Activated CD8-positive, alpha-beta memory T cell treated with anti-CD3 and anti-CD28 coated beads, Interleukin-2, amount 10 ng/mL, durations not matched to agents 7 days and 5 days (primary cell): ENCODE data around the gene DCHS1. TPM values are rescaled to one million over a fixed set of nuclear protein-coding genes. Genes with fewer than 3 reads are reported as not detected.

Experiments
- ATAC-seq: fragments of 150-1000 bp; cut with Tn5 transposase; one replicate; pipeline ENCODE4 v1.10.0; 2021; ENCODE audit warnings: moderate library complexity
- CTCF ChIA-PET: fragments of 350-600 bp; sonication (Branson Sonifier 250); formaldehyde crosslinking; loops from one replicate; lab custom pipeline; 2021; ENCODE audit warnings: antibody characterized with exemption; lab: Charles Lee
- DNase-seq: peaks from one replicate; pipeline ENCODE4 v3.0.0-alpha.2; 2020
- H3K27ac Mint-ChIP-seq: one replicate; pipeline ENCODE4 v1.8.0; 2021; ENCODE audit warnings: mild to moderate bottlenecking, mixed read lengths
- H3K27me3 Mint-ChIP-seq: one replicate; pipeline ENCODE4 v1.8.0; 2021; ENCODE audit warnings: mixed read lengths
- H3K36me3 Mint-ChIP-seq: one replicate; pipeline ENCODE4 v1.8.0; 2021; ENCODE audit warnings: mild to moderate bottlenecking, mixed read lengths
- H3K4me1 Mint-ChIP-seq: one replicate; pipeline ENCODE4 v1.8.0; 2021; ENCODE audit warnings: mixed read lengths
- H3K4me3 Mint-ChIP-seq: one replicate; pipeline ENCODE4 v1.8.0; 2021; ENCODE audit warnings: mild to moderate bottlenecking, moderate library complexity, mixed read lengths
- H3K9me3 Mint-ChIP-seq: one replicate; pipeline ENCODE4 v1.8.0; 2022; ENCODE audit warnings: low read depth, mixed read lengths
- total RNA-seq, 2 experiments: library from RNA; stranded (reverse); gene quantifications; one replicate each; pipeline ENCODE4 v1.2.3, GENCODE V29; 2021

Gene DCHS1
- total RNA-seq, 2 experiments from 2014 or later: 0.14 to 0.32 TPM

GRCh38 chr11:6682936-6683861 lies 27.6 kb upstream of the DCHS1 start, which contains the start of gene MRPL17:
MRPL17 (minus strand) TSS chr11:6683340; CDS start chr11:6683296, 44 bp downstream.
- Mint-ChIP-seq H3K27me3 (no peaks in the 10 kb centered on the region), H3K4me1 (peaks cover 20% of the 10 kb centered on the region), H3K36me3 (peaks cover 28% of the 10 kb centered on the region), H3K9me3 (no peaks in the 10 kb centered on the region), H3K27ac (peak within 1 kb of the TSS; percentile 97), H3K4me3 (peak within 1 kb of the TSS; percentile 97)
- ATAC-seq (peak; percentile 97), DNase-seq (peak; percentile 100)
- CTCF ChIA-PET: interaction anchor here (0.8 to 2.8 kb wide), 41 partner anchors 11 to 310 kb away, joined by 3 to 41 read pairs (median 5); partner anchors contain the start of genes ARFIP2, ILK, RRP8 and TAF10

GRCh38 chr11:6682591-6682935 lies 27.0 kb upstream of the DCHS1 start:
- H3K27me3 Mint-ChIP-seq: no peaks in the 10 kb centered on the region
- CTCF ChIA-PET: interaction anchor here (0.8 to 2.8 kb wide), 22 partner anchors 10 to 303 kb away, joined by 3 to 41 read pairs (median 7); partner anchors contain the start of genes ARFIP2, ILK, RRP8 and TAF10

GRCh38 chr11:6681949-6682348 lies 26.3 kb upstream of the DCHS1 start:
- no peak for DNase-seq
- Mint-ChIP-seq H3K4me3 (peak overlapping the region; percentile 97), H3K27ac (peak overlapping the region; percentile 97), H3K9me3 (no peaks in the 10 kb centered on the region), H3K36me3 (peaks cover 32% of the 10 kb centered on the region), H3K27me3 (no peaks in the 10 kb centered on the region), H3K4me1 (peaks cover 20% of the 10 kb centered on the region)
- no peak for ATAC-seq
- CTCF ChIA-PET: interaction anchor here (1.1 to 2.8 kb wide), 6 partner anchors 14 to 303 kb away, joined by 3 to 24 read pairs (median 13); partner anchors contain the start of gene TAF10

More at GRCh38 chr11:6682591-6682935, 27.0 kb upstream of the DCHS1 start:
- peak overlapping the region; percentile 97 for H3K27ac Mint-ChIP-seq
- ATAC-seq (peak; percentile 0), DNase-seq (no peak)
- peaks cover 32% of the 10 kb centered on the region for H3K36me3 Mint-ChIP-seq
- H3K4me3 Mint-ChIP-seq: peak overlapping the region; percentile 97
- H3K4me1 Mint-ChIP-seq: peaks cover 20% of the 10 kb centered on the region
- no peaks in the 10 kb centered on the region for H3K9me3 Mint-ChIP-seq

GRCh38 chr11:6681505-6681904 lies 25.9 kb upstream of the DCHS1 start:
- Mint-ChIP-seq H3K9me3 (no peaks in the 10 kb centered on the region), H3K27ac (no peak overlapping the region), H3K36me3 (peaks cover 32% of the 10 kb centered on the region), H3K4me1 (peaks cover 20% of the 10 kb centered on the region), H3K27me3 (no peaks in the 10 kb centered on the region), H3K4me3 (peak overlapping the region; percentile 97)
- DNase-seq (no peak), ATAC-seq (no peak)
- CTCF ChIA-PET: interaction anchor here (1.1 to 2.8 kb wide), 6 partner anchors 69 to 302 kb away, joined by 3 to 24 read pairs (median 8); partner anchors contain the start of gene TAF10

- Mint-ChIP-seq H3K4me1 (peaks cover 38% of the 10 kb centered on the region), H3K36me3 (peaks cover 29% of the 10 kb centered on the region), H3K9me3 (no peaks in the 10 kb centered on the region), H3K27me3 (no peaks in the 10 kb centered on the region), H3K27ac (no peak overlapping the region), H3K4me3 (no peak overlapping the region)
- CTCF ChIA-PET: interaction anchor here (1.9 to 2.0 kb wide), 2 partner anchors 9 to 72 kb away, joined by 4 to 6 read pairs; no protein-coding TSS in a partner anchor
- no peak for DNase-seq
- no peak for ATAC-seq
These were observed 21.4 kb upstream of the DCHS1 start for GRCh38 chr11:6677018-6677417.

GRCh38 chr11:6674862-6675261 lies 19.3 kb upstream of the DCHS1 start:
- no peak overlapping the region for H3K27ac Mint-ChIP-seq
- H3K36me3 Mint-ChIP-seq: peaks cover 16% of the 10 kb centered on the region
- ATAC-seq (no peak), DNase-seq (no peak)
- peaks cover 45% of the 10 kb centered on the region for H3K4me1 Mint-ChIP-seq
- CTCF ChIA-PET: interaction anchor here (1.1 to 5.4 kb wide), 4 partner anchors 9 to 71 kb away, joined by 3 to 38 read pairs (median 4); partner anchors contain the start of genes ILK, MRPL17 and TPP1
- no peaks in the 10 kb centered on the region for H3K27me3 Mint-ChIP-seq
- H3K4me3 Mint-ChIP-seq: no peak overlapping the region
- no peaks in the 10 kb centered on the region for H3K9me3 Mint-ChIP-seq

GRCh38 chr11:6674219-6674597 lies 18.6 kb upstream of the DCHS1 start:
- H3K9me3 Mint-ChIP-seq: no peaks in the 10 kb centered on the region
- H3K4me1 Mint-ChIP-seq: peaks cover 47% of the 10 kb centered on the region
- no peak for ATAC-seq
- CTCF ChIA-PET: interaction anchor here (0.9 to 5.4 kb wide), 5 partner anchors 10 to 296 kb away, joined by 3 to 38 read pairs (median 4); partner anchors contain the start of genes MRPL17 and TAF10
- peaks cover 10% of the 10 kb centered on the region for H3K36me3 Mint-ChIP-seq
- H3K27me3 Mint-ChIP-seq: no peaks in the 10 kb centered on the region
- no peak overlapping the region for H3K4me3 Mint-ChIP-seq
- DNase-seq: no peak
- peak overlapping the region; percentile 61 for H3K27ac Mint-ChIP-seq

GRCh38 chr11:6673523-6674218 lies 18.1 kb upstream of the DCHS1 start:
- no peaks in the 10 kb centered on the region for H3K27me3 Mint-ChIP-seq
- H3K9me3 Mint-ChIP-seq: no peaks in the 10 kb centered on the region
- peaks cover 50% of the 10 kb centered on the region for H3K4me1 Mint-ChIP-seq
- peaks cover 8% of the 10 kb centered on the region for H3K36me3 Mint-ChIP-seq
- H3K4me3 Mint-ChIP-seq: no peak overlapping the region
- DNase-seq (no peak), ATAC-seq (peak; percentile 48)
- peak overlapping the region; percentile 61 for H3K27ac Mint-ChIP-seq
- CTCF ChIA-PET: interaction anchor here (0.9 to 5.4 kb wide), 7 partner anchors 10 to 295 kb away, joined by 3 to 38 read pairs (median 4); partner anchors contain the start of genes MRPL17 and TAF10

GRCh38 chr11:6671991-6672390 lies 16.4 kb upstream of the DCHS1 start:
- Mint-ChIP-seq H3K9me3 (no peaks in the 10 kb centered on the region), H3K4me1 (peaks cover 65% of the 10 kb centered on the region), H3K27ac (no peak overlapping the region), H3K4me3 (no peak overlapping the region), H3K36me3 (peaks cover 4% of the 10 kb centered on the region), H3K27me3 (no peaks in the 10 kb centered on the region)
- CTCF ChIA-PET: interaction anchor here (0.6 to 5.4 kb wide), 8 partner anchors 12 to 293 kb away, joined by 3 to 38 read pairs (median 4); partner anchors contain the start of genes MRPL17 and TAF10
- DNase-seq (no peak), ATAC-seq (no peak)

- peak overlapping the region; percentile 16 for H3K27ac Mint-ChIP-seq
- DNase-seq (no peak), ATAC-seq (peak; percentile 30)
- no peak overlapping the region for H3K4me3 Mint-ChIP-seq
- no peaks in the 10 kb centered on the region for H3K27me3 Mint-ChIP-seq
- H3K36me3 Mint-ChIP-seq: peaks cover 4% of the 10 kb centered on the region
- no peaks in the 10 kb centered on the region for H3K9me3 Mint-ChIP-seq
- CTCF ChIA-PET: interaction anchor here (0.5 to 5.4 kb wide), 7 partner anchors 10 to 189 kb away, joined by 3 to 38 read pairs (median 5); partner anchors contain the start of genes ARFIP2, ILK, MRPL17 and RRP8
- peaks cover 75% of the 10 kb centered on the region for H3K4me1 Mint-ChIP-seq
These were observed 14.7 kb upstream of the DCHS1 start for GRCh38 chr11:6670202-6670830.

- Mint-ChIP-seq H3K4me1 (peaks cover 60% of the 10 kb centered on the region), H3K4me3 (no peak overlapping the region), H3K27me3 (no peaks in the 10 kb centered on the region), H3K27ac (peak overlapping the region; percentile 61), H3K36me3 (peaks cover 4% of the 10 kb centered on the region), H3K9me3 (no peaks in the 10 kb centered on the region)
- DNase-seq (peak; percentile 69), ATAC-seq (peak; percentile 69)
- CTCF ChIA-PET: interaction anchor here (0.9 to 3.0 kb wide), 23 partner anchors 9 to 289 kb away, joined by 3 to 21 read pairs (median 5); partner anchors contain the start of genes MRPL17, TAF10 and TPP1
These were observed 12.2 kb upstream of the DCHS1 start for GRCh38 chr11:6667733-6668374.
